DOHH2 (cell line): ENCODE data around the gene TNFRSF12A.

Experiments used
- CTCF ChIP-seq: fragments of 200-600 bp; sonication (generic); IDR thresholded peaks from one replicate; pipeline ENCODE4 v1.5.1; 2014; ENCODE audit warnings: antibody characterized with exemption, mild to moderate bottlenecking, low read depth, low read length; ENCODE audit not compliant: poor library complexity, severe bottlenecking
- EZH2phosphoT487 ChIP-seq: fragments of 200-600 bp; sonication (generic); IDR thresholded peaks from 2 replicates; pipeline ENCODE4 v1.6.1; 2017; ENCODE audit warnings: borderline replicate concordance, mild to moderate bottlenecking, antibody characterized with exemption, low read length, moderate library complexity, mixed read lengths

DNA sequence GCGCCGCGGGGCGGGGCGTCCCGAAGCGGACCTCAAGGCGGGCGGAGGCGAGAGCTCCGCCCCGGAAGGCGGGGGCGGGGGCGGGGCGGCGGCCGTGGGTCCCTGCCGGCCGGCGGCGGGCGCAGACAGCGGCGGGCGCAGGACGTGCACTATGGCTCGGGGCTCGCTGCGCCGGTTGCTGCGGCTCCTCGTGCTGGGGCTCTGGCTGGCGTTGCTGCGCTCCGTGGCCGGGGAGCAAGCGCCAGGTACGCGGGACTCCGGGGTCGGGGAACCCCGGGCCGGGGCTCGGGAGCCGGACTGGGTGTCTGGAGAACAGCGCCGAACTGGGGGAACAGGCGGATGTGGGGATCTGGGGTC, at the start of gene TNFRSF12A:
- TF ChIP-seq CTCF (peak; percentile 32), EZH2phosphoT487 (no peak)
